ENCODE data around the gene TEAD1.

Gene TEAD1

DNA sequence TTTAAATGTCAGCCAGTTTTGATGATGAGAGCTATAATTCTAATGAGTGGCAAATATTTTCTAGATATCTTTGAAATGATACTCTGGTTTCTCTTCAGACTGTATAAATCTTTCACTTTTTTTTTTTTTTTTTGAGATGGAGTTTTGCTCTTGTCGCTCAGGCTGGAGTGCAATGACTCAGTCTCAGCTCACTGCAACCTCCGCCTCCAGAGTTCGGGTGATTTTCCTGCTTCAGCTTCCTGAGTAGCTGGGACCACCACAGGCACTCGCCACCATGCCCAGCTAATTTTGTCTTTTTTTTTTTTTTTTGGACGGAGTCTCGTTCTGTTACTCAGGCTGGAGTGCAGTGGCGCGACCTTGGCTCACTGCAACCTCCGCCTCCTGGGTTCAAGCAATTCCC, 113.6 kb downstream of the TEAD1 start:
- TF ChIP-seq, protein P1, sequence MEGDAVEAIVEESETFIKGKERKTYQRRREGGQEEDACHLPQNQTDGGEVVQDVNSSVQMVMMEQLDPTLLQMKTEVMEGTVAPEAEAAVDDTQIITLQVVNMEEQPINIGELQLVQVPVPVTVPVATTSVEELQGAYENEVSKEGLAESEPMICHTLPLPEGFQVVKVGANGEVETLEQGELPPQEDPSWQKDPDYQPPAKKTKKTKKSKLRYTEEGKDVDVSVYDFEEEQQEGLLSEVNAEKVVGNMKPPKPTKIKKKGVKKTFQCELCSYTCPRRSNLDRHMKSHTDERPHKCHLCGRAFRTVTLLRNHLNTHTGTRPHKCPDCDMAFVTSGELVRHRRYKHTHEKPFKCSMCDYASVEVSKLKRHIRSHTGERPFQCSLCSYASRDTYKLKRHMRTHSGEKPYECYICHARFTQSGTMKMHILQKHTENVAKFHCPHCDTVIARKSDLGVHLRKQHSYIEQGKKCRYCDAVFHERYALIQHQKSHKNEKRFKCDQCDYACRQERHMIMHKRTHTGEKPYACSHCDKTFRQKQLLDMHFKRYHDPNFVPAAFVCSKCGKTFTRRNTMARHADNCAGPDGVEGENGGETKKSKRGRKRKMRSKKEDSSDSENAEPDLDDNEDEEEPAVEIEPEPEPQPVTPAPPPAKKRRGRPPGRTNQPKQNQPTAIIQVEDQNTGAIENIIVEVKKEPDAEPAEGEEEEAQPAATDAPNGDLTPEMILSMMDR (IDR thresholded peaks at IDR 0.05) = no peak
- no peak for TF ChIP-seq ZFX (IDR thresholded peaks at IDR 0.05; ENCODE audit: borderline replicate concordance)
- H3K27ac ChIP-seq = no peak overlapping the region

DNA sequence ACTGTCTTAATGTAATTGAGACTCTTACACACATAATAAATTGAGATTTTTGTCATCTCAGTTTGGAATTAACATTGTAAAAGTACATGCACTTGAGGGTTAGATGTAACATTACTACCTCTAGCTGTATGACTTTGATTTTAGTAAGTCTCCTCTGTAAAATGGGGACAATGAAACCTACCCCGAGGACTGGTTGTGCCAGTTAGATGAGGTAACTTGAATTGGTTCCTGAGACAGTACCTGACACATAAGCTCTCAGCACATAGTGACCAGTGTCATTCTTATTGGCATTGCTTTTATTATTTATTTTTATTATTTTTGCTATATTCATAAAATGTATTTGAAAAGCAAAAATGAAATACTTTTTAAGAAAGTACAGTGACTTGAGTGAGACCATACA, 114.8 kb downstream of the TEAD1 start:
- TF ChIP-seq ZFX (IDR thresholded peaks at IDR 0.05; ENCODE audit: borderline replicate concordance) = no peak
- no peak overlapping the region for H3K27ac ChIP-seq

DNA sequence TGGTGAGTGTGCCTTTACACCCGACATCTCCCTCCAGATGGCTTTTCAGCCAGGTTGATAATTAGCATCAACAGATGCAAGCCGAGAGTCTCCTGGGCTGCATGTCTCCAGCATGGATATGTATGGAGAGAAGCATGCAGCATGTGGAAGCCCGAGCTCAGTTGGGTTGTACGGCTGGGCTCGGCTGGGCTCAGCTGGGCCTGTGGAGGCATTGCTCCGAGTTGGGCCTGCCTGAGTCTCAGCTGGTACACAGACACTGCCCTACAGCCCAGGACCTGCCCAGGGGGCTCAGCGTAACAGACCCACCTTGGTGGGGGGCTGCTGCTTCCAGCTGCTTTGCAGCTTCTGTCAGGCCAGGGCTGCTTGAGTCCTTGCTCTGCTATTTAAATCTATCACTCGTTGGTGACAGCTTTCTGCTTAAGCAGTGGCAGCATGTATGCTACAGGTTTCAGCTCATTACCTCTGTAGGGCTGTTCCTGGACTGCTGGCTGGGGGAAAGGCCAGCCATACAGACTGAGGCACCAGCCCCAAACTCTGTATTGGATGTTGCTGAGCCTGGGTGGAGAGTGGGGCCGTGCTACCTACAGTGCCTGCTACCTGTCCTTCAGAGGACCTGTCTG, 115.5 kb downstream of the TEAD1 start:
- TF ChIP-seq ZFX (IDR thresholded peaks at IDR 0.05; ENCODE audit: borderline replicate concordance) = no peak
- TF ChIP-seq, protein P1 (IDR thresholded peaks at IDR 0.05) = no peak
- H3K27ac ChIP-seq = no peak overlapping the region

DNA sequence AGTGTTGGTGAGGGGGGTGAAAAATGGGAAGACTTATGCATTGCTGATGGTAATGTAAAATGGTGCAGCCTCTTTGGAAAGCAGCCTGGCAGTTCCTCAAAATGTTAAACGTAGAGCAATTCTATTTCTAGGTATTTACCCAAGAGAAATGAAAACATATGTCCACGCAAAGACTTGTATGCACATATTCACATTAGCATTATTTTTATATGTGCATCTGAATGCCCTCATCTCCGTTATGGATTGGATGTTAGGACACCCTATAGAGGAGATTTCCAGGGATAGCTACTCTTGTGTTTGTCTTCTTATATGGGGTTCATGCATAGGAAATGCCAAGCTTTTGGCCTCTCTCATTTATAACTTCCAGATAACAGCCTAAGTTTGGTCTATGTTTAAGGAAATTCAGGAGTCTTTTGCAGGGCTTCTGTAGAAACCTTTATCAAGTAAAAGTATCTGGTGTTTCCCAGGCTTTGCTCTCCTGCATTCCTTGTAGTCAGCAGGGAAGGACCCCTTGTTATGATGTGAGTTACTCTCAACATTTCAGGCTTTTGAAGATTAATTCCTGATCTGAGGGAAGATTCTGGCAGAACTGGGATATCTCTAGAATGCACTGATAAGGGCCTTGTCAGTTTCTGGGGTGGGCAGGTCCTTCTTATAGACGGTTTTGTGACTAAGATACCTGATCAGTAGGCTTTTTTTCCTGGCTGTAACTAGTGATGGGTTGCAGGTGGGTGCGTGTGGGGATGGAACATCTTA, 116.8 kb downstream of the TEAD1 start:
- TF ChIP-seq ZFX (IDR thresholded peaks at IDR 0.05; ENCODE audit: borderline replicate concordance) = no peak
- TF ChIP-seq, protein P1 (IDR thresholded peaks at IDR 0.05) = no peak
- no peak overlapping the region for H3K27ac ChIP-seq

DNA sequence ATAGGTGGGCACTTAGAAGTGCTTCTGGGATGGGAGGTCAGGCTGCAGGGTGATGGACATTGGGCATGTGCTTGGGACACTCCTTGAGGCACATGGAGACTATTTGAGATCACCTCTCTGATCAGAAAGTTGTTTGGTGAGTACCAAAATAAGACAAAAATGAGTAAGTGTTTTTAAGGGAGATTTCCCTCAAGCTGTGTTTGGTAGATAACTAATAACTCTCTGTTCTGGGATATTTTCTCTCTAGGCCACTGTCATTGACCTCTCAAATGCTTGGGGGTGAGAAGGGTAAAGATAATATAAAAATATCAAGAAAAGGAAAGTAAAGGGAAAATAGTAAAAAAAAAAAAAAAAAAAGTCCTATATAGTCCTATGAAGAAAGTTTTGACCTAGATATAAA, 117.8 kb downstream of the TEAD1 start:
- no peak overlapping the region for H3K27ac ChIP-seq
- no peak for TF ChIP-seq ZFX (IDR thresholded peaks at IDR 0.05; ENCODE audit: borderline replicate concordance)
- TF ChIP-seq, protein P1 (IDR thresholded peaks at IDR 0.05) = no peak

DNA sequence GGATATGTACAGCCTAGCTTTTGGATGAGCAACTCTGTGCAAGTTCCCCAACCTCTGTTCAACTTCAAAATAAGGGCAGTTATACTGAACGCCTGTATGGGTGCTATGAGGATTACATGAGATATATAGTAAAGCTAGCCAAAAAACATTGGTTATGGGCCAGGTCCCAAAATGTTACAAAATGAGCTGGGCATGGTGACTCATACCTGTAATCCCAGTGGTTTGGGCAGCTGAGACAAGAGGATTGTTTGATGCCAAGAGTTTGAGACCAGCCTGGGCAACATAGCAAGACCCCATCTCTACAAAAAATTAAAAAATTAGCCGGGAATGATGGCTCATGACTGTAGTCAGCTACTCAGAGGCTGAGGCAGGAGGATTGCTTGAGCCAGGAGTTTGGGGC, 118.4 kb downstream of the TEAD1 start:
- TF ChIP-seq ZFX (IDR thresholded peaks at IDR 0.05; ENCODE audit: borderline replicate concordance) = no peak
- TF ChIP-seq, protein P1 (IDR thresholded peaks at IDR 0.05) = no peak
- no peak overlapping the region for H3K27ac ChIP-seq

DNA sequence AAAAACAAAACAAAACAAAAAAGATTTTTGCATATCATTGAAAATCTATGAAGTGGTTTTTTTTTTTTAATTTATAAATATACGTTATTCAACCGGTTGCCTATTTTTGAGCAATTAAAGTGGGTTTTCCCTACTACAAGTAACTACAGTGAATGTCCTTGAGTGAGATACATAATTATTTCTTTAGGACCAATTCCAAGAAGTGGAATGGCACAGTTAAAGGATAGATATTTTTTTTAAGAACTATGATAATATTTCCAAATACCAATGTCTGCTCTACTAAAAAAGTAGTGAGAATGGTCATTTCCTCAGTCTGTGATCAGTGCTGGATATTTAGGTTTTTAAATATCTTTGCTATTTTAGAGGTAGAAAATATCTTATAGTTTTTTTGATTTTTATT, 118.8 kb downstream of the TEAD1 start:
- no peak overlapping the region for H3K27ac ChIP-seq
- TF ChIP-seq, protein P1 (IDR thresholded peaks at IDR 0.05) = no peak
- no peak for TF ChIP-seq ZFX (IDR thresholded peaks at IDR 0.05; ENCODE audit: borderline replicate concordance)

Data from 22Rv1 (cell line).